Thymus (tissue), 11 donors: Measurements from ENCODE around the gene PODXL. TPM values are rescaled to one million over a fixed set of nuclear protein-coding genes. Genes with fewer than 3 reads are reported as not detected.

Experiments used
- DNase-seq, 9 donors: peaks; one replicate each; pipeline ENCODE4 v3.0.0-alpha.2; 2013; ENCODE audit warnings: low spot score in 9 of 9, low read depth in 6 of 9, missing footprints in 1 of 9
- H3K27ac ChIP-seq, 2 donors: one replicate each; pipeline ENCODE4 v1.5.1; 2013; ENCODE audit warnings: control low read depth in 1 of 2, low read depth in 1 of 2, low read length in 1 of 2, mild to moderate bottlenecking in 1 of 2, moderate library complexity in 1 of 2
- H3K27me3 ChIP-seq, 2 donors: one replicate each; pipeline ENCODE4 v1.5.1; 2013; ENCODE audit warnings: low read length in 1 of 2; ENCODE audit not compliant: control insufficient read depth in 2 of 2, insufficient read depth in 1 of 2
- H3K36me3 ChIP-seq, 2 donors: one replicate each; pipeline ENCODE4 v1.5.1; 2013; ENCODE audit warnings: low read length in 1 of 2, mild to moderate bottlenecking in 1 of 2, moderate library complexity in 1 of 2; ENCODE audit not compliant: control insufficient read depth in 2 of 2, insufficient read depth in 2 of 2
- H3K4me1 ChIP-seq, 2 donors: one replicate each; pipeline ENCODE4 v1.5.1; 2013; ENCODE audit warnings: low read length in 2 of 2; ENCODE audit not compliant: control insufficient read depth in 2 of 2, insufficient read depth in 2 of 2
- H3K4me3 ChIP-seq, 2 donors: one replicate each; pipeline ENCODE4 v1.5.1; 2013; ENCODE audit warnings: low read length in 2 of 2, control low read depth in 1 of 2, mild to moderate bottlenecking in 1 of 2
- H3K9me3 ChIP-seq, 2 donors: one replicate each; pipeline ENCODE4 v1.5.1; 2013; ENCODE audit warnings: low read length in 1 of 2, mild to moderate bottlenecking in 1 of 2; ENCODE audit not compliant: control insufficient read depth in 2 of 2, insufficient read depth in 1 of 2
- WGBS: extraction: QIAGEN DNeasy Blood & Tissue Kit; methylation state at CpG from one replicate; pipeline ENCODE4 v1.1.7; 2013; 5-methylcytosine and 5-hydroxymethylcytosine counted together
- polyA plus RNA-seq: library from polyadenylated mRNA; stranded (reverse); fragments of 200-250 nt; gene quantifications from one replicate; pipeline ENCODE4 v1.2.3, GENCODE V29; 2013
- total RNA-seq: library from RNA; stranded (reverse); fragments of 120-200 nt; gene quantifications from one replicate; pipeline ENCODE4 v1.2.4, GENCODE V29; 2013
- donor health status: healthy.

The PODXL gene
- total and polyA plus RNA-seq, 2 donors: 3.4 to 4.1 TPM

DNA sequence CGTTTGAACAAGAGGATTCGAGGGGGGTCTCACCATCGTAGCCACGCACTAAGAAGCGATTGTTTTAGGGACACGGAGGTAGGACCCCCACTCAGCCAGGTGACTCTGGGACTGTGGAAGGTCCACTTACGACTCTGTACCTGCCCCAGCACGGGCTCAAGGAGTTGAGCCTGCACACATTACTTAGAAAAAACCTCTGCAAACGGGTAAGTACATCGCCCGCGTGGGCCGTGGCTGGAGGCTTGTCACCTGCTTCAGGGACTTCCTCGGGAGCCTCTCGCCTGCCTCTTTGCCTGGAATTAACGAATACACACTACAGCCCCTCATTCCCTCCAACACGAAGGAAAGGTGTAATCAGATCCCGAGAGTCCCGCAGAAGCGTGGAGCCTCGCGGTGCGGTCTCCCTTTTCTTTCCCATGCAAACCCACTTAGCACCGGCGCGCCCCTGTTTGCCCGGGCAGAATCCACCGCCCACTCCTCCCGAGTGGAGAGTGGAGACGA is 826 bp downstream of the PODXL start:
- H3K27me3 ChIP-seq: peaks cover 48 to 87% of the 10 kb centered on the region in 2 donors
- no peaks in the 10 kb centered on the region for H3K36me3 ChIP-seq
- WGBS: 3% methylated on average over 30 of the region's 30 CpGs
- DNase-seq: peak in 1 of 9 donors; percentile 13
- H3K4me1 ChIP-seq: peaks cover 0 to 16% of the 10 kb centered on the region in 2 donors
- H3K4me3 ChIP-seq: peak overlapping the region in 1 of 2 donors; percentile 52
- H3K9me3 ChIP-seq: no peaks in the 10 kb centered on the region
- H3K27ac ChIP-seq: no peak overlapping the region

GRCh38 chr7:131554880-131555516 is 1.4 kb downstream of the PODXL start:
- peaks cover 0 to 16% of the 10 kb centered on the region in 2 donors for H3K4me1 ChIP-seq
- DNase-seq: no peak
- no peak overlapping the region for H3K4me3 ChIP-seq
- 74% methylated on average over 12 of the region's 12 CpGs for WGBS
- H3K36me3 ChIP-seq: no peaks in the 10 kb centered on the region
- H3K27ac ChIP-seq: no peak overlapping the region
- H3K27me3 ChIP-seq: peaks cover 48 to 83% of the 10 kb centered on the region in 2 donors
- no peaks in the 10 kb centered on the region for H3K9me3 ChIP-seq

GRCh38 chr7:131553931-131554330 is 2.5 kb downstream of the PODXL start:
- Histone ChIP-seq H3K4me1 (peaks cover 0 to 16% of the 10 kb centered on the region in 2 donors), H3K27ac (no peak overlapping the region), H3K36me3 (no peaks in the 10 kb centered on the region), H3K4me3 (no peak overlapping the region), H3K27me3 (peaks cover 48 to 75% of the 10 kb centered on the region in 2 donors), H3K9me3 (no peaks in the 10 kb centered on the region)
- DNase-seq: no peak
- WGBS: 91% methylated on average over 4 of the region's 4 CpGs

DNA sequence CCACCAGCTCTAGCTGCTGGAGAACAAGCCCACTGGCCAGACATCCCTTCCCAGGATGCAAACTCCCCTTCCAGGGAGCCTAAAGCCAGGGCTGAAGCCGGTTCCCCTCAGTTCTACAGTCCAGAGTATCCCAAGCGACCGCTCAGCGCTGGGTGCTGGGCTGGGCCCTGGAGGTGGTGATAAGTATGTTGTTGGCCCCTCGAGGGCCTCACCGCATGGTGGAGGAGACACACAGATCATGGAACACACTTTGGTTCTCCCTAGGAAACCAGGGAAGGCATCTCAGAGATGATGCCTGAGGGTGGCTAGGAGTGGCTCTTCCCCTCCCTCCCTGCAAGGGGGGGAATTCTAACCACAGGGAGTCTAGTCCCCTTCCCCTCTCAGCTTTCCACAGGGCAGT is 4.4 kb downstream of the PODXL start:
- H3K4me1 ChIP-seq: peaks cover 0 to 11% of the 10 kb centered on the region in 2 donors
- WGBS: 98% methylated on average over 6 of the region's 6 CpGs
- H3K27ac ChIP-seq: no peak overlapping the region
- no peaks in the 10 kb centered on the region for H3K9me3 ChIP-seq
- H3K4me3 ChIP-seq: no peak overlapping the region
- no peaks in the 10 kb centered on the region for H3K36me3 ChIP-seq
- DNase-seq: no peak
- peaks cover 33 to 58% of the 10 kb centered on the region in 2 donors for H3K27me3 ChIP-seq

- 83% methylated on average over 5 of the region's 5 CpGs for WGBS
- Histone ChIP-seq H3K4me1 (peaks cover 0 to 5% of the 10 kb centered on the region in 2 donors), H3K9me3 (no peaks in the 10 kb centered on the region), H3K4me3 (no peak overlapping the region), H3K36me3 (no peaks in the 10 kb centered on the region), H3K27me3 (peaks cover 21 to 48% of the 10 kb centered on the region in 2 donors), H3K27ac (no peak overlapping the region)
- no peak for DNase-seq
Measured at GRCh38 chr7:131550846-131551245, 5.6 kb downstream of the PODXL start.

DNA sequence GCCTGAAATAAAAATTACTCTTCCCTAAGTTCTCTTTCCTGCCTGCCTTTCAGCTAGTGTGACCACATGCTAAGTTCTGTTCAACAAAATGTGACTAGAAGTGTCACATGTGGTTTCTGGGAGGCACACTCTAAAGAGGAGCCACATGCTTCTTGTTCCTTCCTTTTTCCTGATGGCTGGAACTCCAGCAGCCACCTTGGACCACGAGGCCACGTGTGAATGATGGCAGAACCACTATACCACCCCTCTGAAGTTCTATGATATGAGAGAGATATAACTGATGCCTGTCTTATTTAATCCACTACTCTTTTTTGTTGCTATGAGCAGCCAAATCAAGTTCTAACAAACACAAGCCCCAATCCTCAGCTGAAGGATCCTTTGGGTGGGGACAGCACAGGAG is 8.1 kb downstream of the PODXL start:
- Histone ChIP-seq H3K4me1 (no peaks in the 10 kb centered on the region), H3K4me3 (no peak overlapping the region), H3K9me3 (no peaks in the 10 kb centered on the region), H3K36me3 (no peaks in the 10 kb centered on the region), H3K27ac (no peak overlapping the region), H3K27me3 (peaks cover 3 to 23% of the 10 kb centered on the region in 2 donors)
- DNase-seq: no peak
- 54% methylated on average over 2 of the region's 2 CpGs for WGBS

GRCh38 chr7:131547589-131547988 is 8.8 kb downstream of the PODXL start:
- DNase-seq: no peak
- H3K27me3 ChIP-seq: peaks cover 3 to 16% of the 10 kb centered on the region in 2 donors
- H3K4me3 ChIP-seq: no peak overlapping the region
- no peaks in the 10 kb centered on the region for H3K36me3 ChIP-seq
- no peaks in the 10 kb centered on the region for H3K9me3 ChIP-seq
- no peak overlapping the region for H3K27ac ChIP-seq
- WGBS: 96% methylated on average over 8 of the region's 8 CpGs
- H3K4me1 ChIP-seq: no peaks in the 10 kb centered on the region

DNA sequence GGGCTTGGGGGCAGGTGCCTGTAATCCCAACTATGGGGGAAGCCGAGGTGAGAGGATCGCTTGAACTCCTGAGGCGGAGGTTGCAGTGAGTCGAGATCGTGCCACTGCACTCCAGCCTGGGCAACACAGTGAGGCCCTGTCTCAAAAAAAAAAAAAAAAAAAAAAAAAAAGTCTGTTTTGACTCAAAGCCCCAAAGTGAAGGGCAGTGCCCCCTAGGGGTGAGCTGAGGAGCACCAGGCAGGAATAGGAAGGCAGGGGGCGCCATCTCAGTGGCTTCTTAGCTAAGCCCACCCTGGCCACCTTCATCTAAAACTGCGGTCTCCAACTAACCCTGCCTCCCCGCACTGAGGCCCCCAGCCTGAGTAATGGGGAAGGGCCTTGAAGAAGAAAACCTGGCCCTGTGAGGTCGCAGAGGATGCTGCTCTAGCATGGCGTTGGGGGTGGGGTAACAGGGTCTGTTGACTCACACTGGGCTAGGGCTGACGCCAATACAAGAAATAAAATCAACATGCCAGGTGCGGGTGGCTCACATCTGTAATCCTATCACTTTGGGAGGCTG is 9.8 kb downstream of the PODXL start:
- 96% methylated on average over 12 of the region's 12 CpGs for whole genome bisulfite sequencing
- no peak overlapping the region for H3K4me3 ChIP-seq

GRCh38 chr7:131546126-131546525 is 10.3 kb downstream of the PODXL start:
- 94% methylated on average over 12 of the region's 12 CpGs for WGBS

More for the DNA sequence above, 9.8 kb downstream of the PODXL start:
- Histone ChIP-seq H3K4me1 (no peaks in the 10 kb centered on the region), H3K27ac (no peak overlapping the region), H3K9me3 (no peaks in the 10 kb centered on the region), H3K27me3 (peaks cover 3 to 6% of the 10 kb centered on the region in 2 donors), H3K36me3 (no peaks in the 10 kb centered on the region)
- DNase-seq: peak in 2 of 9 donors; percentile 35 to 44

More at GRCh38 chr7:131546126-131546525, 10.3 kb downstream of the PODXL start:
- Histone ChIP-seq H3K36me3 (no peaks in the 10 kb centered on the region), H3K9me3 (no peaks in the 10 kb centered on the region), H3K4me3 (no peak overlapping the region), H3K4me1 (no peaks in the 10 kb centered on the region), H3K27ac (no peak overlapping the region), H3K27me3 (peaks cover 3% of the 10 kb centered on the region in 2 donors)
- DNase-seq: no peak
